Activated naive CD8-positive, alpha-beta T cell treated with anti-CD3 and anti-CD28 coated beads, Interleukin-2, amount 50 U/mL, for 24 hours (primary cell): ENCODE measurements around the gene CT45A2.
"Not testable (repeated sequence)": the region's sequence is repeated elsewhere in the genome, so short reads cannot be mapped to it uniquely, and the experiment has no call there.

ENCODE experiments used
- ATAC-seq: fragments of 150-1000 bp; cut with Tn5 transposase; one replicate; pipeline ENCODE4 v1.10.0; 2021
- DNase-seq: peaks from one replicate; pipeline ENCODE4 v3.0.0; 2021
- H3K27ac Mint-ChIP-seq: one replicate; pipeline ENCODE4 v1.8.0; 2021; ENCODE audit warnings: mild to moderate bottlenecking, mixed read lengths
- H3K27me3 Mint-ChIP-seq: one replicate; pipeline ENCODE4 v1.8.0; 2021; ENCODE audit warnings: mixed read lengths
- H3K36me3 Mint-ChIP-seq: one replicate; pipeline ENCODE4 v1.8.0; 2021; ENCODE audit warnings: low read depth, mixed read lengths
- H3K4me1 Mint-ChIP-seq: one replicate; pipeline ENCODE4 v1.8.0; 2021; ENCODE audit warnings: mixed read lengths
- H3K4me3 Mint-ChIP-seq: one replicate; pipeline ENCODE4 v1.8.0; 2021; ENCODE audit warnings: mild to moderate bottlenecking, moderate library complexity, mixed read lengths
- H3K9me3 Mint-ChIP-seq: one replicate; pipeline ENCODE4 v1.8.0; 2021; ENCODE audit warnings: mixed read lengths

The CT45A2 gene

DNA sequence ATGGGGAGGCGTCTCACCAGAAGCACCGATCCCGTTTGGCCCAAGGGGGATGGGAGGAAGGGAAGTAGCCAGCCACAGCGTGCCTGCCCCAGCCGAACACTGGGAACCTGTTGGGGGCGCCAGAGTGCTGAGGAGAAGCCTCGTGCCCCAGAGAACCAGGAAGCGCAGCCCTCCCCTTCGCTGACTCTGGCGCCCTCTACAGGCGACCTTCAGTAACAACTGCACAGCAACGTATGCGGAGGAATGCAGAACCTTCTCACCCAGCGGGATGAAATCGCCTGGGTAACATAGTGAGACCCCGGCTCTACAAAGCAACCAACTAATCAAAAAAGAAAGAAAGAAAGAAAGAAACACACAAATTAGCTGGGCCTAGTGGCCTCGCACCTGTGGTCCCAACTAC is at the start of gene CT45A2:
Gene CT45A2, minus strand, starts transcription at position 101 of the 400 bp plus-strand sequence. CDS start 3,747 bp downstream, outside the sequence.
- not testable (repeated sequence) for DNase-seq, H3K27ac Mint-ChIP-seq, H3K36me3 Mint-ChIP-seq, H3K4me1 Mint-ChIP-seq, H3K4me3 Mint-ChIP-seq, H3K27me3 Mint-ChIP-seq, H3K9me3 Mint-ChIP-seq, ATAC-seq

DNA sequence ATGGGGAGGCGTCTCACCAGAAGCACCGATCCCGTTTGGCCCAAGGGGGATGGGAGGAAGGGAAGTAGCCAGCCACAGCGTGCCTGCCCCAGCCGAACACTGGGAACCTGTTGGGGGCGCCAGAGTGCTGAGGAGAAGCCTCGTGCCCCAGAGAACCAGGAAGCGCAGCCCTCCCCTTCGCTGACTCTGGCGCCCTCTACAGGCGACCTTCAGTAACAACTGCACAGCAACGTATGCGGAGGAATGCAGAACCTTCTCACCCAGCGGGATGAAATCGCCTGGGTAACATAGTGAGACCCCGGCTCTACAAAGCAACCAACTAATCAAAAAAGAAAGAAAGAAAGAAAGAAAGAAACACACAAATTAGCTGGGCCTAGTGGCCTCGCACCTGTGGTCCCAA is 34.6 kb upstream of the CT45A2 start, which contains the start of gene CT45A8:
Gene CT45A8, minus strand, starts transcription at position 101 of the 400 bp plus-strand sequence. CDS start 3,755 bp downstream, outside the sequence.
- H3K36me3 Mint-ChIP-seq, H3K27ac Mint-ChIP-seq, DNase-seq, ATAC-seq, H3K27me3 Mint-ChIP-seq, H3K4me3 Mint-ChIP-seq, H3K9me3 Mint-ChIP-seq, H3K4me1 Mint-ChIP-seq: not testable (repeated sequence)

DNA sequence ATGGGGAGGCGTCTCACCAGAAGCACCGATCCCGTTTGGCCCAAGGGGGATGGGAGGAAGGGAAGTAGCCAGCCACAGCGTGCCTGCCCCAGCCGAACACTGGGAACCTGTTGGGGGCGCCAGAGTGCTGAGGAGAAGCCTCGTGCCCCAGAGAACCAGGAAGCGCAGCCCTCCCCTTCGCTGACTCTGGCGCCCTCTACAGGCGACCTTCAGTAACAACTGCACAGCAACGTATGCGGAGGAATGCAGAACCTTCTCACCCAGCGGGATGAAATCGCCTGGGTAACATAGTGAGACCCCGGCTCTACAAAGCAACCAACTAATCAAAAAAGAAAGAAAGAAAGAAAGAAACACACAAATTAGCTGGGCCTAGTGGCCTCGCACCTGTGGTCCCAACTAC is 17.4 kb upstream of the CT45A2 start, which contains the start of gene CT45A7:
Gene CT45A7, minus strand, starts transcription at position 101 of the 400 bp plus-strand sequence. CDS start 3,747 bp downstream, outside the sequence.
- not testable (repeated sequence) for DNase-seq, H3K4me3 Mint-ChIP-seq, H3K4me1 Mint-ChIP-seq, H3K9me3 Mint-ChIP-seq, ATAC-seq, H3K27ac Mint-ChIP-seq, H3K36me3 Mint-ChIP-seq, H3K27me3 Mint-ChIP-seq

DNA sequence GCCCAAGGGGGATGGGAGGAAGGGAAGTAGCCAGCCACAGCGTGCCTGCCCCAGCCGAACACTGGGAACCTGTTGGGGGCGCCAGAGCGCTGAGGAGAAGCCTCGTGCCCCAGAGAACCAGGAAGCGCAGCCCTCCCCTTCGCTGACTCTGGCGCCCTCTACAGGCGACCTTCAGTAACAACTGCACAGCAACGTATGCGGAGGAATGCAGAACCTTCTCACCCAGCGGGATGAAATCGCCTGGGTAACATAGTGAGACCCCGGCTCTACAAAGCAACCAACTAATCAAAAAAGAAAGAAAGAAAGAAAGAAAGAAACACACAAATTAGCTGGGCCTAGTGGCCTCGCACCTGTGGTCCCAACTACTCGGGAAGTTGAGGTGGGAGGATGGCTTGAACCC is 17.1 kb downstream of the CT45A2 start, which contains the start of gene CT45A6:
Gene CT45A6, minus strand, starts transcription at position 101 of the 400 bp plus-strand sequence. CDS start 3,794 bp downstream, outside the sequence.
- H3K27ac Mint-ChIP-seq, H3K27me3 Mint-ChIP-seq, ATAC-seq, H3K36me3 Mint-ChIP-seq, H3K4me1 Mint-ChIP-seq, H3K4me3 Mint-ChIP-seq, H3K9me3 Mint-ChIP-seq, DNase-seq: not testable (repeated sequence)

DNA sequence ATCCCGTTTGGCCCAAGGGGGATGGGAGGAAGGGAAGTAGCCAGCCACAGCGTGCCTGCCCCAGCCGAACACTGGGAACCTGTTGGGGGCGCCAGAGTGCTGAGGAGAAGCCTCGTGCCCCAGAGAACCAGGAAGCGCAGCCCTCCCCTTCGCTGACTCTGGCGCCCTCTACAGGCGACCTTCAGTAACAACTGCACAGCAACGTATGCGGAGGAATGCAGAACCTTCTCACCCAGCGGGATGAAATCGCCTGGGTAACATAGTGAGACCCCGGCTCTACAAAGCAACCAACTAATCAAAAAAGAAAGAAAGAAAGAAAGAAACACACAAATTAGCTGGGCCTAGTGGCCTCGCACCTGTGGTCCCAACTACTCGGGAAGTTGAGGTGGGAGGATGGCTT is 34.4 kb downstream of the CT45A2 start, which contains the start of gene CT45A5:
Gene CT45A5, minus strand, starts transcription at position 101 of the 400 bp plus-strand sequence. CDS start 3,774 bp downstream, outside the sequence.
- H3K27me3 Mint-ChIP-seq: not testable (repeated sequence)

DNA sequence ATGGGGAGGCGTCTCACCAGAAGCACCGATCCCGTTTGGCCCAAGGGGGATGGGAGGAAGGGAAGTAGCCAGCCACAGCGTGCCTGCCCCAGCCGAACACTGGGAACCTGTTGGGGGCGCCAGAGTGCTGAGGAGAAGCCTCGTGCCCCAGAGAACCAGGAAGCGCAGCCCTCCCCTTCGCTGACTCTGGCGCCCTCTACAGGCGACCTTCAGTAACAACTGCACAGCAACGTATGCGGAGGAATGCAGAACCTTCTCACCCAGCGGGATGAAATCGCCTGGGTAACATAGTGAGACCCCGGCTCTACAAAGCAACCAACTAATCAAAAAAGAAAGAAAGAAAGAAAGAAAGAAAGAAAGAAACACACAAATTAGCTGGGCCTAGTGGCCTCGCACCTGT is 51.7 kb downstream of the CT45A2 start, which contains the start of gene CT45A3:
Gene CT45A3, minus strand, starts transcription at position 101 of the 400 bp plus-strand sequence. CDS start 3,747 bp downstream, outside the sequence.
- not testable (repeated sequence) for H3K4me3 Mint-ChIP-seq, H3K27me3 Mint-ChIP-seq, H3K36me3 Mint-ChIP-seq, H3K27ac Mint-ChIP-seq, ATAC-seq, DNase-seq, H3K9me3 Mint-ChIP-seq, H3K4me1 Mint-ChIP-seq

More for the DNA sequence above, 34.4 kb downstream of the CT45A2 start, which contains the start of gene CT45A5:
- H3K27ac Mint-ChIP-seq, H3K4me3 Mint-ChIP-seq, H3K4me1 Mint-ChIP-seq, H3K36me3 Mint-ChIP-seq, DNase-seq, H3K9me3 Mint-ChIP-seq, ATAC-seq: not testable (repeated sequence)
